A673 (cell line): ENCODE data around the gene CR1.

Experiments
- CTCF ChIP-seq: fragments of 300-800, 200-600 bp; sonication (generic); conservative IDR thresholded peaks from 2 replicates; pipeline ENCODE4 v1.5.1; 2017; ENCODE audit warnings: low read depth, mild to moderate bottlenecking, antibody characterized with exemption, low read length, moderate library complexity, mixed read lengths
- EZH2 ChIP-seq: fragments of 200-600 bp; sonication (generic); IDR thresholded peaks from 2 replicates; pipeline ENCODE4 v1.6.1; 2017; ENCODE audit warnings: borderline replicate concordance, low read depth, mild to moderate bottlenecking, mixed read lengths, antibody characterized with exemption, low read length; ENCODE audit not compliant: poor library complexity, severe bottlenecking

GRCh38 chr1:207495801-207496792 lies at the start of gene CR1:
- TF ChIP-seq CTCF (no peak), EZH2 (peak; percentile 61)
